Measurements from ENCODE around the gene LMF1.

GRCh38 chr16:832652-833336 lies 138.0 kb downstream of the LMF1 start:
- TF ChIP-seq POLR2A (IDR thresholded peaks at IDR 0.05; ENCODE audit: low read depth, low read length) = no peak
- TF ChIP-seq TAF1 (IDR thresholded peaks at IDR 0.05; ENCODE audit: low read depth, low read length) = no peak
- TF ChIP-seq SPI1 (IDR thresholded peaks at IDR 0.05; ENCODE audit: low read depth, low read length) = no peak

Data from GM12891 (cell line).